WTC11 (cell line): ENCODE measurements around the gene ITPKA.

Source experiments
- JUN ChIP-seq: sonication (generic); formaldehyde crosslinking; IDR thresholded peaks from 2 replicates; pipeline ENCODE4 v1.8.0; 2023; ENCODE audit warnings: mild to moderate bottlenecking, missing genetic modification reagents
- NR2C2 ChIP-seq: sonication (generic); formaldehyde crosslinking; IDR thresholded peaks from 2 replicates; pipeline ENCODE4 v1.8.0; 2022; ENCODE audit warnings: mild to moderate bottlenecking, missing genetic modification reagents
- ZNF138 ChIP-seq: sonication (generic); formaldehyde crosslinking; conservative IDR thresholded peaks from 2 replicates; pipeline ENCODE4 v1.8.1; 2022; ENCODE audit warnings: mild to moderate bottlenecking, moderate library complexity, missing genetic modification reagents
- ZNF317 ChIP-seq: sonication (generic); formaldehyde crosslinking; IDR thresholded peaks from 2 replicates; pipeline ENCODE4 v1.8.1; 2023; ENCODE audit warnings: low read depth, mild to moderate bottlenecking, moderate library complexity, missing genetic modification reagents, borderline replicate concordance
- TF ChIP-seq, protein P1 (sequence below): fragments of 200-600 bp; IDR thresholded peaks from 2 replicates; pipeline ENCODE4 v1.8.0; 2022; ENCODE audit warnings: antibody characterized with exemption

DNA sequence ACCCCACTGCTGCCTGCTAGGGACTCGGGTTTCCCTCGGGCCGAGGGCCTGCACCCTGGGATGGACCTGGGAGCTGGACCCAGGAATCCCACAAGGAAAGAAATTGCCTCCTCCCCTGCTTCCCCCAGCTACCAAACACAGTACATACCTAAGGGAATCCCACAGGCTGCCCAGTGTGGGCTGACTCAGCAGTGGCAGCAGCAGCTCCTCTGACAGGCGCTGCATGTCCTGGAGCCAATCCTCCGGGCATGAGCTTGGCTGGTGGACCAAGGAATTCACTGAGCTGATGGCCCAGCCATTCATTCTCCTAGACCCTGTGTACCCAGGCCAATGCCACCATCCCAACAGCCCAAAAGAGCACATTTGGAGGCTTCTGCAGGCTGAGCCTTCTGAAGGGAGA is 29.4 kb downstream of the ITPKA start:
- TF ChIP-seq JUN (CRISPR knock-in tag) (no peak), ZNF317 (CRISPR knock-in tag) (no peak), NR2C2 (CRISPR knock-in tag) (no peak), ZNF138 (CRISPR knock-in tag) (no peak)
- TF ChIP-seq, protein P1, sequence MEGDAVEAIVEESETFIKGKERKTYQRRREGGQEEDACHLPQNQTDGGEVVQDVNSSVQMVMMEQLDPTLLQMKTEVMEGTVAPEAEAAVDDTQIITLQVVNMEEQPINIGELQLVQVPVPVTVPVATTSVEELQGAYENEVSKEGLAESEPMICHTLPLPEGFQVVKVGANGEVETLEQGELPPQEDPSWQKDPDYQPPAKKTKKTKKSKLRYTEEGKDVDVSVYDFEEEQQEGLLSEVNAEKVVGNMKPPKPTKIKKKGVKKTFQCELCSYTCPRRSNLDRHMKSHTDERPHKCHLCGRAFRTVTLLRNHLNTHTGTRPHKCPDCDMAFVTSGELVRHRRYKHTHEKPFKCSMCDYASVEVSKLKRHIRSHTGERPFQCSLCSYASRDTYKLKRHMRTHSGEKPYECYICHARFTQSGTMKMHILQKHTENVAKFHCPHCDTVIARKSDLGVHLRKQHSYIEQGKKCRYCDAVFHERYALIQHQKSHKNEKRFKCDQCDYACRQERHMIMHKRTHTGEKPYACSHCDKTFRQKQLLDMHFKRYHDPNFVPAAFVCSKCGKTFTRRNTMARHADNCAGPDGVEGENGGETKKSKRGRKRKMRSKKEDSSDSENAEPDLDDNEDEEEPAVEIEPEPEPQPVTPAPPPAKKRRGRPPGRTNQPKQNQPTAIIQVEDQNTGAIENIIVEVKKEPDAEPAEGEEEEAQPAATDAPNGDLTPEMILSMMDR = no peak
